ENCODE results near the gene TASP1.

- TF ChIP-seq EZH2 (IDR thresholded peaks at IDR 0.05; ENCODE audit: insufficient read depth, poor library complexity, severe bottlenecking) (no peak), EZH2phosphoT487 (IDR thresholded peaks at IDR 0.05; ENCODE audit: insufficient read depth, low read depth) (no peak)
These were observed 176.8 kb downstream of the TASP1 start for GRCh38 chr20:13461849-13462458.
